H9 (cell line): ENCODE results near the gene MPHOSPH8. TPM values are rescaled to one million over a fixed set of nuclear protein-coding genes. Genes with fewer than 3 reads are reported as not detected.
"Not testable (repeated sequence)": the region's sequence is repeated elsewhere in the genome, so short reads cannot be mapped to it uniquely, and the experiment has no call there.

Experiments used
- DNase-seq: peaks from one replicate; pipeline ENCODE4 v3.0.0-alpha.2; 2017
- H2AFZ ChIP-seq: one replicate; pipeline ENCODE4 v1.6.1; 2013; ENCODE audit warnings: mild to moderate bottlenecking, low read length, control low read depth, moderate library complexity
- H2AK5ac ChIP-seq: 2 replicates; pipeline ENCODE4 v1.6.1; 2013; ENCODE audit warnings: low read length, control low read depth, mixed read lengths; ENCODE audit not compliant: insufficient read length
- H2BK120ac ChIP-seq: one replicate; pipeline ENCODE4 v1.6.1; 2013; ENCODE audit warnings: low read depth, mild to moderate bottlenecking, low read length, control low read depth, inconsistent platforms; ENCODE audit not compliant: poor library complexity, severe bottlenecking
- H2BK12ac ChIP-seq: 2 replicates; pipeline ENCODE4 v1.6.1; 2013; ENCODE audit warnings: low read length, control low read depth, mixed read lengths, low read depth; ENCODE audit not compliant: insufficient read length
- H2BK15ac ChIP-seq: 2 replicates; pipeline ENCODE4 v1.6.1; 2013; ENCODE audit warnings: low read depth, low read length, control low read depth
- H2BK20ac ChIP-seq: one replicate; pipeline ENCODE4 v1.6.1; 2013; ENCODE audit warnings: low read depth, mild to moderate bottlenecking, low read length, control low read depth, inconsistent platforms; ENCODE audit not compliant: poor library complexity, severe bottlenecking
- H2BK5ac ChIP-seq: 2 replicates; pipeline ENCODE4 v1.6.1; 2013; ENCODE audit warnings: low read length, control low read depth, mixed read lengths; ENCODE audit not compliant: insufficient read length
- H3K14ac ChIP-seq: 2 replicates; pipeline ENCODE4 v1.6.1; 2013; ENCODE audit warnings: low read length, control low read depth; ENCODE audit not compliant: insufficient read depth
- H3K18ac ChIP-seq: 2 replicates; pipeline ENCODE4 v1.6.1; 2013; ENCODE audit warnings: low read depth, mild to moderate bottlenecking, mixed read lengths, low read length, control low read depth; ENCODE audit not compliant: insufficient read length
- H3K23ac ChIP-seq: 2 replicates; pipeline ENCODE4 v1.6.1; 2013; ENCODE audit warnings: low read length, control low read depth, mixed read lengths, low read depth; ENCODE audit not compliant: insufficient read length
- H3K23me2 ChIP-seq: 2 replicates; pipeline ENCODE4 v1.6.1; 2013; ENCODE audit warnings: low read depth, mild to moderate bottlenecking, mixed read lengths, low read length, control low read depth; ENCODE audit not compliant: insufficient read length, poor library complexity, severe bottlenecking
- H3K27ac ChIP-seq: 2 replicates; pipeline ENCODE4 v1.5.1; 2013; ENCODE audit warnings: low read length, control low read depth, mixed read lengths, low read depth; ENCODE audit not compliant: insufficient read length
- H3K27me3 ChIP-seq: 2 replicates; pipeline ENCODE4 v1.6.1; 2013; ENCODE audit warnings: low read length, control low read depth, inconsistent platforms; ENCODE audit not compliant: insufficient read depth
- H3K4ac ChIP-seq: 2 replicates; pipeline ENCODE4 v1.6.1; 2013; ENCODE audit warnings: low read depth, mild to moderate bottlenecking, control low read depth, inconsistent platforms, low read length, moderate library complexity
- H3K4me1 ChIP-seq: 2 replicates; pipeline ENCODE4 v1.6.1; 2013; ENCODE audit warnings: low read length, control low read depth, inconsistent platforms; ENCODE audit not compliant: insufficient read depth
- H3K4me2 ChIP-seq: 2 replicates; pipeline ENCODE4 v1.6.1; 2013; ENCODE audit warnings: low read length, control low read depth, mixed read lengths; ENCODE audit not compliant: insufficient read length, insufficient read depth
- H3K56ac ChIP-seq: 2 replicates; pipeline ENCODE4 v1.6.1; 2013; ENCODE audit warnings: low read depth, mild to moderate bottlenecking, mixed read lengths, low read length, control low read depth; ENCODE audit not compliant: insufficient read length
- H3K79me1 ChIP-seq: 2 replicates; pipeline ENCODE4 v1.6.1; 2013; ENCODE audit warnings: low read depth, mild to moderate bottlenecking, moderate library complexity, low read length, control low read depth, inconsistent platforms; ENCODE audit not compliant: insufficient read depth, poor library complexity, severe bottlenecking
- H3K79me2 ChIP-seq: 2 replicates; pipeline ENCODE4 v1.6.1; 2013; ENCODE audit warnings: low read length, control low read depth, inconsistent platforms; ENCODE audit not compliant: insufficient read depth
- H3K9ac ChIP-seq: 2 replicates; pipeline ENCODE4 v1.6.1; 2013; ENCODE audit warnings: low read length, control low read depth, mixed read lengths; ENCODE audit not compliant: insufficient read length; ENCODE audit errors: extremely low read depth
- H3K9me3 ChIP-seq: one replicate; pipeline ENCODE4 v1.6.1; 2013; ENCODE audit warnings: low read depth, low read length, inconsistent platforms; ENCODE audit not compliant: control insufficient read depth
- H3T11ph ChIP-seq: one replicate; pipeline ENCODE4 v1.6.1; 2013; ENCODE audit warnings: mild to moderate bottlenecking, low read length, control low read depth, inconsistent platforms
- H4K20me1 ChIP-seq: one replicate; pipeline ENCODE4 v1.6.1; 2013; ENCODE audit not compliant: control insufficient read depth, insufficient read length, insufficient read depth
- H4K5ac ChIP-seq: 2 replicates; pipeline ENCODE4 v1.6.1; 2013; ENCODE audit warnings: low read depth, mild to moderate bottlenecking, mixed read lengths, low read length, control low read depth; ENCODE audit not compliant: insufficient read length
- H4K8ac ChIP-seq: replicated peaks from 2 replicates; pipeline ENCODE4 v1.6.1; 2013; ENCODE audit warnings: low read length, control low read depth, mixed read lengths, low read depth; ENCODE audit not compliant: insufficient read length
- H4K91ac ChIP-seq: 2 replicates; pipeline ENCODE4 v1.6.1; 2013; ENCODE audit warnings: low read depth, mild to moderate bottlenecking, moderate library complexity, mixed read lengths, low read length, control low read depth; ENCODE audit not compliant: insufficient read length
- H3K27ac Mint-ChIP-seq, 3 experiments: 2 replicates in 2 of 3; 3 replicates in 1 of 3; pipeline ENCODE4 v1.8.0; 2020 to 2021; ENCODE audit warnings: mixed read lengths in 3 of 3, mild to moderate bottlenecking in 1 of 3, moderate library complexity in 1 of 3
- H3K27me3 Mint-ChIP-seq: 2 replicates; pipeline ENCODE4 v1.8.0; 2021; ENCODE audit warnings: low read depth, mild to moderate bottlenecking, moderate library complexity, mixed read lengths
- H3K36me3 Mint-ChIP-seq, 3 experiments: 2 replicates in 2 of 3; 3 replicates in 1 of 3; pipeline ENCODE4 v1.8.0; 2020 to 2021; ENCODE audit warnings: low read depth in 3 of 3, mixed read lengths in 3 of 3; ENCODE audit not compliant: insufficient read depth in 1 of 3
- H3K4me1 Mint-ChIP-seq, 2 experiments: 2 replicates each; pipeline ENCODE4 v1.8.0; 2020; ENCODE audit warnings: mixed read lengths in 2 of 2
- H3K4me3 Mint-ChIP-seq, 2 experiments: 2 replicates in 1 of 2; 3 replicates in 1 of 2; pipeline ENCODE4 v1.8.0; 2020 to 2021; ENCODE audit warnings: mild to moderate bottlenecking in 2 of 2, mixed read lengths in 2 of 2, moderate library complexity in 1 of 2
- H3K9me3 Mint-ChIP-seq, 2 experiments: 2 replicates in 1 of 2; 3 replicates in 1 of 2; pipeline ENCODE4 v1.8.0; 2020; ENCODE audit warnings: mild to moderate bottlenecking in 2 of 2, mixed read lengths in 2 of 2, moderate library complexity in 1 of 2
- WGBS: extraction: QIAGEN DNeasy Blood & Tissue Kit; methylation state at CpG from one replicate; pipeline ENCODE4 v1.1.7; 2013; ENCODE audit warnings: missing lambda C conversion rate, low lambda C conversion rate, mixed read lengths; ENCODE audit not compliant: insufficient read length; ENCODE audit errors: extremely low coverage; 5-methylcytosine and 5-hydroxymethylcytosine counted together
- total RNA-seq: library from RNA; stranded (reverse); gene quantifications from 2 replicates; pipeline ENCODE4 v1.2.1, GENCODE V29; 2021

Gene MPHOSPH8
- total RNA-seq, 1 experiment from 2014 or later, result 21.1 TPM

GRCh38 chr13:19701619-19702018 is 68.2 kb downstream of the MPHOSPH8 start:
- H3K23me2 ChIP-seq, H3K56ac ChIP-seq, H3K79me1 ChIP-seq, H3K4me2 ChIP-seq, H2BK5ac ChIP-seq, H2BK20ac ChIP-seq, H3K4me3 Mint-ChIP-seq, H2AFZ ChIP-seq, H3K9me3 Mint-ChIP-seq, H3K27me3 ChIP-seq, H3K9ac ChIP-seq, H3K4me1 ChIP-seq, H4K20me1 ChIP-seq, H3K27me3 Mint-ChIP-seq, H3K36me3 Mint-ChIP-seq, H4K8ac ChIP-seq, H2BK15ac ChIP-seq, H4K5ac ChIP-seq, H2BK120ac ChIP-seq, H3K18ac ChIP-seq, H3K14ac ChIP-seq, H3T11ph ChIP-seq, H3K27ac ChIP-seq, H2BK12ac ChIP-seq, H3K79me2 ChIP-seq, DNase-seq, H3K27ac Mint-ChIP-seq, H3K23ac ChIP-seq, H2AK5ac ChIP-seq, H3K9me3 ChIP-seq, H3K4ac ChIP-seq, H4K91ac ChIP-seq: not testable (repeated sequence)
- H3K4me1 Mint-ChIP-seq, result peaks cover 13 to 16% of the 10 kb centered on the region in 2 experiments

- H3K27me3 ChIP-seq, H3K36me3 Mint-ChIP-seq, H3K79me1 ChIP-seq, H3K27ac ChIP-seq, DNase-seq, H3K56ac ChIP-seq, H3K23me2 ChIP-seq, H4K5ac ChIP-seq, H4K91ac ChIP-seq, H3K27ac Mint-ChIP-seq, H3K4ac ChIP-seq, H2AFZ ChIP-seq, H3K79me2 ChIP-seq, H3K23ac ChIP-seq, H3K9me3 Mint-ChIP-seq, H2BK120ac ChIP-seq, H2AK5ac ChIP-seq, H2BK15ac ChIP-seq, H3K18ac ChIP-seq, H3K4me1 ChIP-seq, H3K4me2 ChIP-seq, H2BK5ac ChIP-seq, H2BK20ac ChIP-seq, H3K4me3 Mint-ChIP-seq, H4K8ac ChIP-seq, H4K20me1 ChIP-seq, H2BK12ac ChIP-seq, H3K14ac ChIP-seq, H3T11ph ChIP-seq, H3K4me1 Mint-ChIP-seq, H3K27me3 Mint-ChIP-seq, H3K9me3 ChIP-seq, H3K9ac ChIP-seq: not testable (repeated sequence)
- WGBS, result no CpG with 5 or more reads among the region's 6 CpGs
Measured at GRCh38 chr13:19704256-19704655, 70.8 kb downstream of the MPHOSPH8 start.
